HG02885 (cell line): ENCODE data around the gene GPR42.
"Not testable (repeated sequence)": the region's sequence is repeated elsewhere in the genome, so short reads cannot be mapped to it uniquely, and the experiment has no call there.

ENCODE experiments used
- ATAC-seq: cut with Tn5 transposase; IDR thresholded peaks from one replicate; pipeline ENCODE4 v1.9.1; 2021; ENCODE audit warnings: mild to moderate bottlenecking; ENCODE audit not compliant: unreplicated experiment, poor library complexity

Gene GPR42

DNA sequence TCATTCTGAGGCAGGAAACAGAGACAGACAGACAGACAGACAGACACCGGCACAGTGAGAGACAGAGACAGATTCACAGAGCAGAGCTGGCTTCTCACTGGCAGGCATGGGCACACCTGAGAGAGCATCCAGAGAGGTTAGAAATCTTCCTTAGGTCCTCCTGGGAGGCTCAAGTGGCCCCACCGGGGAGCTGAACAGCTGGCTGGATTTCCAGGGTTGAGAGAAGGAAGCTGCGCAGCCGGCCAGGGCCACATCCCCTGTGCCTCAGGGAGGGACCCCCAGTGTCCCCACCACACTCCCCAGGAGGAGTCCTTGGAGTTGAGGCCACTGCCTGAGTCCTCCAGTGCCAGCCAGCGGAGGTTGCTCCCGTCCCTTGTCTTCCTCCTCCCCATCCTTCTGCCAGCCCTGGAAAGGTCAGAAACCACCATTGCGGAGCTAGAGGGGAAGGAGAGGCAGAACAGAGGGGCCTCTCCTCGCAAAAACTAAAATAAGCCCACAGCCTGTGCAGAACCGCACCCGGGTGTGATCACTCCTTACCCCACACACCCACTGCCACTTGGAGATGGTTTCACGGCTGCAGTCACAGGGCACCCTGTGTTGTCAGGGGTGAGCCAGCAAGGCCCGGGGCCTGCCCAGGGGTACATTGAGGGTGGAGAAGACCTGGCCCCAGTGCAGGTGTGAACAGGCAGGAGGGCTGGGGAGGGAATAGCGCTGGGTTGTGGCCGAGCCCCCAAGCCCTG, 8.4 kb upstream of the GPR42 start:
- ATAC-seq, result no peak

DNA sequence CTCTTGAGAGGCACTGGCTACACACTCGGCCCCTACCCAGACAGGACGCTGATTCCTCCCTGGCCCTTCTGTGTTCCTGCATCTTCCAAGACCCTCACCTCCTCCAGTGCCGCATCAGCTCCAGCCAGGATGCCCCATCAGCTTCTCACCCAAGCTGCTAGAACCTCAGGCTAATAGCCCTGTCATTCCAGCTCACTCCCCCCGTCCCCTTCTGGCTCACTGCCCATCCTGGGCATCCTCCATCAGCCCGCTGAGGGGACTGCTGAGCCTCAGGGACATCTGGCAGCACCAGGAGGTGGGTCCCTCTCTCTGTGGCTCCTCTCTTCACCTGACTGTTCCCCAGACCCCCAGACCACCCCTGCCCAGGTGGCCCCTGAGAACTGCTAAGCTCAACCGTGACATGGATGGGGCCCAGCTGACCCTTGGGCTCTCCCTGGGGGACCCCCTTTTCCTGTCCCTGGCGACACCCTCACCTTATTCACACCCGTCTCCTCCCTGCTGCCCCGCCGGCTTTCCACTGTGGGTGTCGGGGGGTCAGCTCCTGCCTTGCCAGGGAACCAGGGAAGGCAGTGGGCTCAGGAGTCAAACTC, 7.8 kb upstream of the GPR42 start:
- no peak for ATAC-seq

DNA sequence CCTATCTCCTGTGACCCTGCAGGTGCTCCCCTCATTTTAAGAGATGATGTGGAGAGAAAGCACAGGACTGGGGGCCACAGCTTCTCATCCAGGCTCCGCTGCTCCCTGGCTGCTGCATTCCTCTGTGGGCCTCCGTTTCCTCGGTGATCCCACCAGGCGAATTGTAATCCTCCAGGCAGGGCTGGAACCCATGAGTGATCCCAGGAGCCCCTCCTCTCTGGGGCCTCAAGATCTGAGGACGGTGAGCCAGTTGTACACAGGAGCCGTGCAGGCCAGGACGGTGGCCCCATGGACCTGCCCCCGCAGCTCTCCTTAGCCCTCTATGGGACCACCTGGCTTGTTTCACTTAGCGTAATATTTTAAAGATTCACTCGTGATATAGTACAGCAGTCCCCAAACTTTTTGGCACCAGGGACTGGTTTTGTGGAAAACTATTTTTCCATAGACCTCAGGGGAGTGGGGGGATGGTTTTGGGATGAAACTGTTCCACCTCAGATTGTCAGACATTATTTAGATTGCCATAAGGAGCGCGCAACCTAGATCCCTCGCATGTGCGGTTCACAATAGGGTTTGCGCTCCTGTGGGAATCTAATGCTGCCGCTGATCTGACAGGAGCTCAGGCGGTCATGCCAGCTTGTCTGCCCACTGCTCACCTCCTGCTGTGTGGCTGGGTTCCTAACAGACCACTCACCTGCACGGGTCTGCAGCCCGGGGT, 7.0 kb upstream of the GPR42 start:
- ATAC-seq, result no peak

DNA sequence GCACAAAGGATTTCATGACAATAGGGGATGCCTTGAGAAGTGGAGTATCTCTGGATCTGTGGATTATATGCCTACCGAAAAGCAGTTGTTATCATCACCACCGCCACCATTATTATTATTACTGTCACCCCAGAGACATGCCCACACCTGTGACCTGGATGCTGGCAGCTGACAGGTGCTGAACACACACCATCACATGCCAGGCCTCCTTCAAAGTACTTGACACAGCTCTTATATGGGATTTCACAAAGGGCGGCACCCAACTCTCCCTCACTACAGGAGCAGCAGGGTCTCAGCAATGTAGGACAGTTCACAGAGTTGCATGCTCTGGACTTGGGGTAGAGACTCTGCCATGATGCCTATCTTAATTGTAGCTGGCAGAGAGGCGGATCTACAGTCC, 5.6 kb upstream of the GPR42 start:
- ATAC-seq, result no peak

DNA sequence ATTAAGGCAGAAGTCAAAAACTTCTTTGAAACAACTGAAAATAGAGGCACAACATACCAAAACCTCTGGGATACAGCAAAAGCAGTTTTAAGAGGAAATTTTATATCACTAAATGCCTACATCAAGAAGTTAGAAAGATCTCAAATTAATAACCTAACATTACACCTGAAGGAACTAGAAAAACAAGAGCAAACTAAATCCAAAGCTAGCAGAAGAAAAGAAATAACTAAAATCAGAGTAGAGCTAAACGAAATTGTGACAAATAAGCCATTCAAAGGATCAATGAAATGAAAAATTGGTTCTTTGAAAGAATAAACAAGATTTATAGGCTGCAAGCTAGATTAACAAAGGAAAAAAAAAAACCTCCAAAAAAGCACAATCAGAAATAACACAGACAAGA, 2.5 kb upstream of the GPR42 start:
- no peak for ATAC-seq

DNA sequence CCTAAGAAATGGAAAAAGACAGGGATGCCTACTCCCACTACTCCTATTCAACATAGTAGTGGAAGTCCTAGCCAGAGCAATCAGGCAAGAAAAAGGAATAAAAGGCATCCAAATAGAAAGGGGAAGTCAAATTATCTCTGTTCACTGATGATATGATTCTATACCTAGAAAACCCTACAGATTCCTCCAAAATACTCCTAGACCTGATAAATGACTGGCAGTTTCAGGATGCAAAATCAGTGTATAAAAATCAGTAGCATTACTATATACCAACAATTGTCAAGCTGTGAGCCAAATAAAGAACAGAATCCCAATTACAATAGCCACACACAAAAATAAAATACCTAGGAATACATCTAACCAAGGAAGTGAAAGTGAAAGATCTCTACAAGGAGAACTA, 1.3 kb upstream of the GPR42 start:
- ATAC-seq, result no peak

DNA sequence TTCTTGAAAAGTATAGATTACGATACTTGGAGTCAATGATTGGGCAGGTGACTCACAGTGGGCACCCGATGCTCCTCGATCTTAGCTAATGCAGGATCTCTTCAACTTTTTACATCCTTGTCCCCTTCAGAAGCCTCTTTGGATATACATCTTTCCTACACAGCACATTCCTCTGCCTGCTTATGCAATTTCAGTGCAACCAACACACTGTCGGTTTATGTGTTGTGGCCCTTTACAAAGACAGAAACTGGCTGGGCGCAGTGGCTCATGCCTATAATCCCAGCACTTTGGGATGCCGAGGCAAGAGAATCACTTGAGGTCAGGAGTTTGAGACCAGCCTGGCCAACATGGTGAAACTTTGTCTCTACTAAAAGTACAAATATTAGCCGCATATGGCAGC, 2.6 kb downstream of the GPR42 start:
- no peak for ATAC-seq

DNA sequence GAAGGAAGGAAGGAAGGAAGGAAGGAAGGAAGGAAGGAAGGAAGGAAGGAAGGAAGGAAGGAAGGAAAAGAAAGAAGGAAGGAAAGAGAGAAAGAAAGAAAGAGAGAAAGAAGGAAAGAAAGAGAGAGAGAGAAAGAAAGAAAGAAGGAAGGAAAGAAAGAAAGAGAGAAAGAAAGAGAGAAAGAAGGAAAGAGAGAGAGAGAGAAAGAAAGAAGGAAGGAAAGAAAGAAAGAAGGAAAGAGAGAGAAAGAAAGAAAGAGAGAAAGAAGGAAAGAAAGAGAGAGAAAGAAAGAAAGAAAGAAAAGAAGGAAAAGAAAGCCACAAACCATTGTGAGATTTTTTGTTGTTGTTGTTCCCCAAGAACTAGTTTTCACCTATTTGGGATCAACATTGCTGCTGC, 3.2 kb downstream of the GPR42 start:
- ATAC-seq, result not testable (repeated sequence)

DNA sequence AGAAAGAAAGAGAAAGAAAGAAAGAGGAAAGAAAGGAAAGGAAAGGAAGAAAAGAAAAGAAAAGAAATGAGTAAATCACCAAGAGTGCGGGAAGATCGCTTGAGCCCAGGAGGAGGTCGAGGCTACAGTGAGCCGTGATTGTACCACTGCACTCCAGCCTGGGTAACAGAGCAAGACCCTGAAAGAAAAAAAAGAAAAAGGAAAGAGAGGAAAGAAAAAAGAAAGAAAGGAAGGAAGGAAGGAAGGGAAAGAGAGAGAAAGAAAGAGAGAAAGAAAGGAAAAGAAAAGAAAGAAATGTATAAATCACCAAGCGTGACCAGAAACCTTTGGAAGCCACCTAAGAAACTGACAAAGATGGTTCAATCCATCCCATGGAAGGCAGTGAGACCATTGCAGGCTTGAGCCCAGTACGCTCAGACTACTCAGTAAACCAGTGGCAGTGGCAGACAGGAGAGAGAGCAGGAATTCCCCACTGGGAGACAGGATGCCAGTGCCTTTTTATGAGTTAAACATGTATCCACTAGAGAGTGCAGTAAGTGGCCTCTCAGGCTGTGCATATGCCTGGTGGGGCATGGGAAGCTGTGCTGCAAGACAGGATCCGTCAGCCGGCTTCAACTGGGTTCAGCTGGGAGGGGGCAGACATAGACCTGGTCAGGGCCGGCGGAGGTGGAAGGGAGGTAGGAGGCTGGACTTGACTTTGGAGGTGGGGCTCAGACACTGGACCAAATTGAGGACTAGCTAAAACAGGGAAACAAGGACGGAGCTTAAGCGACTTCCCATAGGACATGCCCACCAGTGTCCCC, 4.8 kb downstream of the GPR42 start:
- ATAC-seq, result no peak

DNA sequence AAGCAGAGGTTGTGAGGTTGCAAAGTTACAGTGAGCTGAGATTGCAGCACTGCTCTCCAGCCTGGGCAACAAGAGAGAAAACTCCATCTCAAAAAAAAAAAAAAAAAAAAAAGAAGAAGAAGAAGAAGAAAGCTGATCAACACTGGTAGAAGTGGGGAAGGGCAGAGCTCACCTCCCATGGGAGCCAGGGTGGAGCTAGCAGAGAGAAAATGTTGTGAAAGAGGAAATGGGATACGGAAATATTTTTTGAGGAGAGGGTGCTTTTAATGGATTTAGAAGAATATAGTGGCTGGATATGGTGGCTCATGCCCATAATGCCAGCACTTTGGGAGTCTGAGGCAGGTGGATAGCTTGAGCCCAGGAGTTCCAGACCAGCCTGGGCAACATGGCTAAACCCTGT, 6.8 kb downstream of the GPR42 start:
- no peak for ATAC-seq

DNA sequence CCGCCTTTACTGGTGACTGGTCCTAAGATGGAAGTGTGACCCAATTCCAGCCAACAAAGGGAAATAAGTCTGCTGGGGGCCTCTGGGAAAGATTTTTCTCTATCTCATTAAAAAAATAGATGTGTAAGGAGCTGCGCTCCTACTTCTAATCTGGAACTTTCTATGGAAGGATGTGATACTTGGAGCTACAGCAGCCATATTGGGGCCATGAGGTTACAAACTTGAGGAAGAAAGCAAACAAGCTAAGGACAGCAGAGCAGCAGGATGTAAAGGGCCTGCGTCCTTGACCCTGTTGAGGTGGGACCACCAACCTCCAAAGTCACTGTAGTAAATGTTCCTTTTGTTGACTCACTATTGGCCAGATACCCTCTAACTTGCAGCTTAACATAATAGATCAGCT, 7.5 kb downstream of the GPR42 start:
- no peak for ATAC-seq

DNA sequence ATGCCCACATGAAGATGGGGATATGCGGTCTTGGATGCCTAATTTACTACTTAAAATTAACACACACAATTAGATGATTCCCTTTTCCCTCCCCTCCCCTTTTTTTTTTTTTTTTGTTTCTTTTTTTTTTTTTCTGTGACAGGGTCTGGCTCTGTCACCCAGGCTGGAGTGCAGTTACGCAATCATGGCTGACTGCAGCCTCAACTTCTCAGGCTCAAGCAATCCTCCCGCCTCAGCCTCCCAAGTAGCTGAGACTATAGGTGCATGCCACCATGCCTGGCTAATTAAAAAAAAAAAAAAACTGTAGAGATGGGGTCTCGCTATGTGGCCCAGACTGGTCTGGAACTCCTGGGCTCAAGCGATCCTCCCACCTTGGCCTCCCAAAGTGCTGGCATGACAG, 8.7 kb downstream of the GPR42 start:
- not testable (repeated sequence) for ATAC-seq

DNA sequence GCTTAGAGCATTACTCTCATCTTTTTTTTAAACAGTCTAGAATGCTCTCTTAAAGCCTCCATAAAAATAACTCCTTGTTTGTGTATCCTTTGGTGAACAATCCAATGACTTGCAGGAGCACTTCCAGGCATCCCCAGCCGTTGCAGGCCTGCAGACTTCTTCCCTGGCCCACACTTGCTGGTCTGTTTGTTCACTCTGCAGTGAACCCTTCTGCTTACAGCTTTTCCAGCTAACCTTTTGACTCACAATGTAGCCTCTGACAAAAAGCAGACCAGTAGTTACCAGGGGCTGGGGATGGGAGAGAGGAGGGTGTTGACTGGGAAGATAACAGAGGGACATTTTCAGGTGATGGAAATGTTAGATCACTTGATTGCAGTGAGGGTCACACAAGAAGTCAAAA, 9.1 kb downstream of the GPR42 start:
- no peak for ATAC-seq

DNA sequence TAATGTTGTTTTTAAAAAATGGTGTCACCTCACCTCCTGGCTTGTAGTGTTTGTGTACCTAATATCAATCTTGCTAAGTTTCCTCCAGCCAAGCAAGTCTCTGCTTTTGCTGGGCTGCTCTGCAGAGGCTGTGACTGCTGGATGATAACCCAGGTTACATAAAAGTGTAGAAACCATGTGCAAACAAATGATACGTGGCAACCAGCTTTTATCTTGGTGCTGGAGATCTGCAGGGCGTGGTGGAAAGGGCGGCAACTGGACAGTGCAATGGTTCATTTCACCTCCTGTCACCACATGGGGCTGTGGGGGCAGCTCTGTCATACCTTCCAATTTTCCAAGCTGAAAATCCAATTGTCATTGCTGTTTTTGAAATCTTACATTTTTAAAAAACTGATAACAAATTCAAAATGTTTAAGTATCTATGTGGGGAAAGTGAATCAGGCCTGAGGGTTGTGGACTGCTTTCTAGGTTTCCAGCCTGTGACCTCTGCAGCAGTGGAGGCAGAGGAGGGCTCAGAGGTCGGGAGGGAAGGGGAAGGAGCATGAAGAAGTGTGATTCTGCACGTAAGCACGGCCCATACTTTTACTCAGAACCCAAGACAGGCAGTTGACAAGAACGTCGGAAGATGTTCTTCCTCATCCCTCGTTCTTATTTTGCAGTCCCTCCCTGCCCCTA, 9.7 kb downstream of the GPR42 start:
- no peak for ATAC-seq

DNA sequence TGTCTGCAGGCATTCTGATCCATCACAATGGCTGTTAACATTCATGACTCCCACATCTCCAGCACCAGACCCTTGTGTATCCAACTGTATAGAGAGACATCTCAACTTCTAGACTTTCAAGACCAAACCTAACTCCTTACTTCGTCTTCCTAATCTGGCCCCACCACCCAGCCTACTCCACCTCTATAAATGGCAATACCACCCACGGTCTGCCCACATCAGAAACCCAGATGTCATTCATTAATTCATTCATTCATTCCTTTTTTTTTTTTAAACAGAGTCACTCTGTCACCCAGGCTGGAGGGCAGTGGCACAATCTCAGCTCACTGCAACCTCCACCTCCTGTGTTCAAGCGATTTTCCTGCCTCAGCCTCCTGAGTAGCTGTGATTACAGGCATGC, 10.4 kb downstream of the GPR42 start:
- ATAC-seq, result no peak

DNA sequence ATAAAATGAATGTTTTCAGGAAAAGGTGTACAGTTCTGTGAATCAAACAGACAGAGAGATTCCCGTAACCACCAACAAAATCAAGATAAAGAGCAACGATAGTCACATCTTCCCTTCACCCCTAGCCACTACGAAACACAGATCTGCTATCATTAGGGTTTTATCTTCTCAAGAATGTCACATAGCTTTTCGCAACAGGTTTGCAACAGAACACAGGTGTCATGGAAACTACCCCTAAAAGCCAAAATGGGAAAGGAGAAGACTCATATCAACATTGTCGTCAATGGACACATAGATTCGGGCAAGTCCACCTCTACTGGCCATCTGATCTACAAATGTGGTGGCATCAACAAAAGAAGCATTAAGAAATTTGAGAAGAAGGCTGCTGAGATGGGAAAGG, 11.1 kb downstream of the GPR42 start:
- ATAC-seq, result no peak

DNA sequence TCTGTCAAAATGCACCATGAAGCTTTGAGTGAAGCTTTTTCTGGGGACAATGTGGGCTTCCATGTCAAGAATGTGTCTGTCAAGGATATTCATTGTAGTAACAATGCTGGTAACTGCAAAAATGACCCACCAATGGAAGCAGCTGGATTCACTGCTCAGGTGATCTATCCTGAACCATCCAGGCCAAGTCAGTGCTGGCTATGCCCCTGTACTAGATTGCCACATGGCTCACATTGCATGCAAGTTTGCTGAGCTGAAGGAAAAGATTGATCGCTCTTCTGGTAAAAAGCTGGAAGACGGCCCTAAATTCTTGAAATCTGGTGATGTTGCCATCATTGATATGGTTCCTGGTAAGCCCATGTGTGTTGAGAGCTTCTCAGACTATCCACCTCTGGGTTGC, 12.7 kb downstream of the GPR42 start:
- ATAC-seq, result no peak

DNA sequence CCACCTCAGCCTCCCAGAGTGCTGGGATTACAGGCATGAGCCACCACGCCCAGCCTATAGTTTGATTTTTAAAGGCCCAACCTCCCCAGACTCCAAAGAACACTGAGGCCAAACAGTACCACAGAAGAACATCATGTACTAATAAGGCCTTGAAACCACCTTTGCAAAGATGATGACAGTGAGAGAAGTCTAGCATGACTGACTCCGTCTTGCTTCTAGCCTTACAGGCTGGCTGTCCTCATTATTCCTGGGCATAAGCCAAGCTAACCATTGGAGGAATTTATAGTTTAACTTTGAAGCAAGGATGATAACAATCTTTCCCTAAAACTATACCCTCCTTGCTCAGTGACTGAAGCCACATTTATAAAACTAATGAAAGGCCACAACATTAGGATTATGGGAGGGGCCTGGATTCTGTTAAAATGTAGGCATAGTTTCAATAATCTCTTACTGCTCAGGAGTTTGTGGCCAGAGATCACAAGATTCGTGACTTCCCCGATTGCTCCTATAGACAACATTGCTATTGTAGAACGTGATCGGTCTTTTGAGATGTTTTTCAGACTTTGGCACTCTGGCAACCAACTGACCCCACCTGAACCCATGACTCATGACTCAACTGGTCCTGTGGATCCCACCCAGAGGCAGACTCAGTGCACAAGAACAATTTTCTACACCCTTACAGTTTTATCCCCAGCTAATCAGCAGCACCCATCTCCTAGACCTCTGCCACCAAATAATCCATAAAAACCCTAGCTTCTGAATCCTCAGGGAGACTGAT, 17.6 kb downstream of the GPR42 start:
- no peak for ATAC-seq

DNA sequence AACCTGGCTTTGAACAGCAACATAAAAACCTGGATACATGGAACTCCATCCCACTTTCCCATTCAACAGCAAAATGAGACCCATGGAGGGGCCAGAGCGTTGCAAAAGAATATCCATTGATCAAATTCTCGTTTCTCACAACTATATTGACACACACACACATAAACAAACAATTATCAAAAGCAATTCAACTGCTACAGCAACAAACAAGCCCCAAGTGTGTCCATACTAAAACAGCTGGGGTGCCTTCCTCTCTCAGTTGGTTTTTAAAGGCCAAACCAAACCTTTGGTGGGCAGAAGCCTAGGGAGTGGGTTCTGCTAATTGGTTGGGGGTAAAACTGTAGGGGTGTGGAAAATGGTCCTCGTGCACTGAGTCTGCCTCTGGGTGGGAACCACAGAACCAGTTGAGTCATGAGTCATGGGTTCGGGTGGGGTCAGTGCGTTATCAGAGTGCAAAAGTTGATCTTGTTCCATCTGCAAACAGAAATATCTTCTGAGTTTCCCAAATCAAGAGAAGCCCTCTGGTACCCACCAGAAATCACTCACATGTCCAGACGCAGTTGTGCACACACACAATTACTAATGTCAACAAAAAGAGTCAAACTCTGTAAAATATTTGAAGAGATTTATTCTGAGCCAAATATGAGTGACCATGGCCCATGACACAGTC, 18.5 kb downstream of the GPR42 start:
- ATAC-seq, result no peak
